ENCODE measurements around the gene NCS1.

NCS1 gene

GRCh38 chr9:130189840-130190239 lies 17.6 kb downstream of the NCS1 start:
- Histone ChIP-seq H3K27ac (ENCODE audit: low read length) (no peak overlapping the region), H3K79me2 (ENCODE audit: low read length) (no peaks in the 10 kb centered on the region), H3K36me3 (replicated peaks; ENCODE audit: low read depth, low read length) (no peaks in the 10 kb centered on the region), H2AFZ (ENCODE audit: low read depth, low read length) (no peak overlapping the region), H3K4me2 (ENCODE audit: low read length) (no peak overlapping the region), H3K4me3 (ENCODE audit: low read length) (no peak overlapping the region), H4K20me1 (ENCODE audit: insufficient read depth, low read length) (no peaks in the 10 kb centered on the region), H3K27me3 (ENCODE audit: low read depth, low read length) (no peaks in the 10 kb centered on the region), H3K4me1 (ENCODE audit: low read length) (peaks cover 3% of the 10 kb centered on the region; the same call in 1 of the 2 replicates), H3K9me3 (ENCODE audit: insufficient read depth, low read length) (no peaks in the 10 kb centered on the region), H3K9ac (ENCODE audit: low read length) (no peak overlapping the region)
- TF ChIP-seq EZH2phosphoT487 (IDR thresholded peaks at IDR 0.05; ENCODE audit: low read depth) (no peak), CTCF (IDR thresholded peaks at IDR 0.05; ENCODE audit: low read depth, low read length) (no peak)

- Histone ChIP-seq H3K9ac (ENCODE audit: low read length) (no peak overlapping the region), H3K36me3 (replicated peaks; ENCODE audit: low read depth, low read length) (no peaks in the 10 kb centered on the region), H3K27ac (ENCODE audit: low read length) (no peak overlapping the region), H3K27me3 (ENCODE audit: low read depth, low read length) (no peaks in the 10 kb centered on the region), H2AFZ (ENCODE audit: low read depth, low read length) (no peak overlapping the region), H3K9me3 (ENCODE audit: insufficient read depth, low read length) (no peaks in the 10 kb centered on the region), H3K4me3 (ENCODE audit: low read length) (no peak overlapping the region), H3K79me2 (ENCODE audit: low read length) (no peaks in the 10 kb centered on the region), H3K4me1 (ENCODE audit: low read length) (peaks cover 3% of the 10 kb centered on the region; the same call in 1 of the 2 replicates), H3K4me2 (ENCODE audit: low read length) (no peak overlapping the region), H4K20me1 (ENCODE audit: insufficient read depth, low read length) (no peaks in the 10 kb centered on the region)
- no peak for TF ChIP-seq EZH2phosphoT487 (IDR thresholded peaks at IDR 0.05; ENCODE audit: low read depth)
- TF ChIP-seq CTCF (IDR thresholded peaks at IDR 0.05; ENCODE audit: low read depth, low read length) = no peak
Observed at GRCh38 chr9:130191068-130191748, 19.0 kb downstream of the NCS1 start.

GRCh38 chr9:130191749-130192120 lies 19.5 kb downstream of the NCS1 start:
- H3K27ac ChIP-seq (ENCODE audit: low read length) = no peak overlapping the region

More at GRCh38 chr9:130191749-130192120, 19.5 kb downstream of the NCS1 start:
- Histone ChIP-seq H3K36me3 (replicated peaks; ENCODE audit: low read depth, low read length) (no peaks in the 10 kb centered on the region), H3K9ac (ENCODE audit: low read length) (no peak overlapping the region), H4K20me1 (ENCODE audit: insufficient read depth, low read length) (no peaks in the 10 kb centered on the region), H3K27me3 (ENCODE audit: low read depth, low read length) (no peaks in the 10 kb centered on the region), H3K9me3 (ENCODE audit: insufficient read depth, low read length) (no peaks in the 10 kb centered on the region), H3K4me2 (ENCODE audit: low read length) (no peak overlapping the region), H3K4me3 (ENCODE audit: low read length) (no peak overlapping the region), H2AFZ (ENCODE audit: low read depth, low read length) (no peak overlapping the region), H3K79me2 (ENCODE audit: low read length) (no peaks in the 10 kb centered on the region), H3K4me1 (ENCODE audit: low read length) (peaks cover 3% of the 10 kb centered on the region; the same call in 1 of the 2 replicates)
- TF ChIP-seq CTCF (IDR thresholded peaks at IDR 0.05; ENCODE audit: low read depth, low read length) = no peak
- TF ChIP-seq EZH2phosphoT487 (IDR thresholded peaks at IDR 0.05; ENCODE audit: low read depth) = no peak
